Smooth muscle cell (in vitro differentiated cells): ENCODE data around the gene GPR82. TPM values are rescaled to one million over a fixed set of nuclear protein-coding genes. Genes with fewer than 3 reads are reported as not detected.

Experiments
- DNase-seq: peaks from one replicate; lab custom pipeline; 2025; ENCODE audit not compliant: unreplicated experiment; lab: John Stamatoyannopoulos, UW
- H2AFZ ChIP-seq: fragments of 200-600 bp; sonication (generic); 2 replicates; pipeline ENCODE4 v1.6.0; 2016; ENCODE audit warnings: antibody characterized with exemption, low read depth, mild to moderate bottlenecking
- H3F3A ChIP-seq: fragments of 200-600 bp; sonication (generic); 2 replicates; pipeline ENCODE4 v1.6.0; 2017; ENCODE audit warnings: antibody characterized with exemption, low read depth
- H3K27ac ChIP-seq: fragments of 200-600 bp; sonication (generic); 2 replicates; pipeline ENCODE4 v1.5.1; 2016; ENCODE audit warnings: low read depth, mild to moderate bottlenecking
- H3K27me3 ChIP-seq: fragments of 200-600 bp; sonication (generic); 2 replicates; pipeline ENCODE4 v1.6.1; 2016; ENCODE audit warnings: low read depth, mild to moderate bottlenecking
- H3K36me3 ChIP-seq: fragments of 200-600 bp; sonication (generic); 2 replicates; pipeline ENCODE4 v1.5.1; 2016; ENCODE audit warnings: low read depth
- H3K4me1 ChIP-seq: fragments of 200-600 bp; sonication (generic); 2 replicates; pipeline ENCODE4 v1.5.1; 2016; ENCODE audit warnings: low read depth
- H3K4me2 ChIP-seq: fragments of 200-600 bp; sonication (generic); 2 replicates; pipeline ENCODE4 v1.6.0; 2016; ENCODE audit warnings: mild to moderate bottlenecking
- H3K4me3 ChIP-seq: fragments of 200-600 bp; sonication (generic); 2 replicates; pipeline ENCODE4 v1.5.1; 2016; ENCODE audit warnings: mild to moderate bottlenecking
- H3K79me2 ChIP-seq: fragments of 200-600 bp; sonication (generic); 2 replicates; pipeline ENCODE4 v1.6.0; 2016; ENCODE audit warnings: low read depth, mild to moderate bottlenecking
- H3K9ac ChIP-seq: fragments of 200-600 bp; sonication (generic); 2 replicates; pipeline ENCODE4 v1.6.0; 2016; ENCODE audit warnings: low read depth
- H3K9me3 ChIP-seq: fragments of 200-600 bp; sonication (generic); replicated peaks from 2 replicates; pipeline ENCODE4 v1.5.1; 2016; ENCODE audit warnings: low read depth
- H4K20me1 ChIP-seq: fragments of 200-600 bp; sonication (generic); 2 replicates; pipeline ENCODE4 v1.6.0; 2016; ENCODE audit warnings: low read depth
- CTCF ChIP-seq: fragments of 200-600 bp; sonication (generic); IDR thresholded peaks from 2 replicates; pipeline ENCODE4 v1.5.1; 2017; ENCODE audit warnings: borderline replicate concordance, mild to moderate bottlenecking, antibody characterized with exemption; ENCODE audit not compliant: insufficient read depth, poor library complexity, severe bottlenecking
- WGBS: methylation state at CpG from one replicate; pipeline ENCODE4 v1.1.7; 2016; ENCODE audit warnings: low lambda C conversion rate; 5-methylcytosine and 5-hydroxymethylcytosine counted together
- polyA plus RNA-seq: library from polyadenylated mRNA; unstranded; fragments of >200 nt; fragmentation: Nextera tagmentation; extraction: Ambion mirVana; gene quantifications from 2 replicates; pipeline ENCODE4 v1.2.1, GENCODE V29; 2016
- total RNA-seq: library from RNA; depleted of rRNA; stranded (reverse); fragments of >200 nt; gene quantifications from 2 replicates; pipeline ENCODE4 v1.2.3, GENCODE V29; 2014

Gene GPR82
- total and polyA plus RNA-seq, 2 experiments from 2014 or later: 0.11 TPM; not detected in 1

- H3K4me3 ChIP-seq: no peak overlapping the region
- no peak for DNase-seq
- H3K36me3 ChIP-seq: no peaks in the 10 kb centered on the region
- no peaks in the 10 kb centered on the region for H3K27me3 ChIP-seq
- no peak overlapping the region for H3K9ac ChIP-seq
- no peak overlapping the region for H3K4me2 ChIP-seq
- H3K79me2 ChIP-seq: no peaks in the 10 kb centered on the region
- no peaks in the 10 kb centered on the region for H3K4me1 ChIP-seq
- H3K9me3 ChIP-seq: no peaks in the 10 kb centered on the region
- no peak for TF ChIP-seq CTCF
- H4K20me1 ChIP-seq: no peaks in the 10 kb centered on the region
- H3F3A ChIP-seq: no peaks in the 10 kb centered on the region
- no peak overlapping the region for H3K27ac ChIP-seq
- no peak overlapping the region for H2AFZ ChIP-seq
Measured at GRCh38 chrX:41703574-41704029, 20.4 kb upstream of the GPR82 start.

GRCh38 chrX:41705042-41705441 is 18.9 kb upstream of the GPR82 start:
- H3F3A ChIP-seq: no peaks in the 10 kb centered on the region
- H3K4me2 ChIP-seq: no peak overlapping the region
- H3K4me3 ChIP-seq: no peak overlapping the region
- H3K27me3 ChIP-seq: no peaks in the 10 kb centered on the region
- H3K36me3 ChIP-seq: no peaks in the 10 kb centered on the region
- WGBS: 79% methylated on average over 1 of the region's 1 CpG
- H3K9ac ChIP-seq: no peak overlapping the region
- no peaks in the 10 kb centered on the region for H3K4me1 ChIP-seq
- no peak overlapping the region for H2AFZ ChIP-seq
- no peak for TF ChIP-seq CTCF
- no peaks in the 10 kb centered on the region for H4K20me1 ChIP-seq
- no peaks in the 10 kb centered on the region for H3K79me2 ChIP-seq
- DNase-seq: no peak
- H3K9me3 ChIP-seq: no peaks in the 10 kb centered on the region
- H3K27ac ChIP-seq: no peak overlapping the region

GRCh38 chrX:41705680-41706374 is 18.2 kb upstream of the GPR82 start:
- Histone ChIP-seq H3K27me3 (no peaks in the 10 kb centered on the region), H3K79me2 (no peaks in the 10 kb centered on the region), H3K4me2 (no peak overlapping the region), H3K4me1 (no peaks in the 10 kb centered on the region), H3K4me3 (no peak overlapping the region), H3K27ac (no peak overlapping the region), H3F3A (no peaks in the 10 kb centered on the region), H3K9ac (no peak overlapping the region), H3K9me3 (no peaks in the 10 kb centered on the region), H2AFZ (no peak overlapping the region), H3K36me3 (no peaks in the 10 kb centered on the region), H4K20me1 (no peaks in the 10 kb centered on the region)
- no peak for DNase-seq
- 81% methylated on average over 3 of the region's 3 CpGs for WGBS
- no peak for TF ChIP-seq CTCF

- no peak overlapping the region for H2AFZ ChIP-seq
- no peak overlapping the region for H3K4me3 ChIP-seq
- no peaks in the 10 kb centered on the region for H3K9me3 ChIP-seq
- WGBS: 76% methylated on average over 1 of the region's 1 CpG
- H3K4me2 ChIP-seq: no peak overlapping the region
- no peaks in the 10 kb centered on the region for H3K4me1 ChIP-seq
- no peaks in the 10 kb centered on the region for H4K20me1 ChIP-seq
- no peaks in the 10 kb centered on the region for H3K27me3 ChIP-seq
- no peaks in the 10 kb centered on the region for H3K79me2 ChIP-seq
- no peak overlapping the region for H3K9ac ChIP-seq
- no peak for TF ChIP-seq CTCF
- no peaks in the 10 kb centered on the region for H3F3A ChIP-seq
- H3K36me3 ChIP-seq: no peaks in the 10 kb centered on the region
- no peak for DNase-seq
- H3K27ac ChIP-seq: no peak overlapping the region
Measured at GRCh38 chrX:41707218-41707617, 16.8 kb upstream of the GPR82 start.
